ENCODE data around the gene TRIM27.

DNA sequence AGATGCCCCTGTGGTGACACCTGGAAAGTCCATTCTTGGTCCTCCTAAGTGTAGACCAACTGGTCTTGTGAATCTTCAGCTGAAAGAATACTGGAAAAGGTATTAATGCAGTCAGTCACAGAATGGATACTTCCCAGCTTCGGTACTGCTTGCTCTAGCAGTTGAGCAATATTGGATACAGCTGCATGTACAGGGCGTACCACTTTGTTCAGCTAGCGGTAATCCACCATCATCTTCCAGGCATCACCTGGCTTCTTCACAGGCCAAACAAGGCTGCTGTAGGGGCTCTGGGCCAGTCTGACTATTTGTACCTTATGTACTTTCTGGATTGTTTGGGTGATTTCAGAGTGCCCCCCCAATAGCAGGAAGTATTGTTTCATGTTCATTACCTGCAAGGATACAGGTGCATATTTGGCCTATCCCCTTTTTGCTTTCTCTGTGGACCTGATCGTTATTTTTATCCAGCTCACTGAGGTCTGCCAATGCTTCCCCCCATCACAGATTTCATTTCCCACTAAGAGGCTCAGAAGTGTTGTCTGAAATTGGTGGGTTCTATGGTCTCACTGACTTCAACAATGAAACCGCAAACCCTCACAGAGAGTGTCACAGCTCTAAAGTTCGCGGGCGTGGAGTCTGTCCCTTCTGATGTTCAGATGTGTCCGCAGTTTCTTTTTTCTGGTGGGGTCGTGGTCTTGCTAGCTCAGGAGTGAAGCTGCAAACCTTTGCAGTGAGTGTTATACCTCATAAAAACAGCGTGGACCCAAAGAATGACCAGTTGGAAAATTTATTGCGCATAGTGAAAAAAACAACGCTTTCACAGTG, 52.2 kb downstream of the TRIM27 start:
- TF ChIP-seq CHD2 (IDR thresholded peaks at IDR 0.05; ENCODE audit: borderline replicate concordance, low read depth, low read length) (no peak), NR2F1 (conservative IDR thresholded peaks at IDR 0.05) (no peak), ZSCAN29 (IDR thresholded peaks at IDR 0.05) (no peak), CTCF (IDR thresholded peaks at IDR 0.05 in 2 of 3, conservative IDR thresholded peaks at IDR 0.05 in 1 of 3; ENCODE audit: control insufficient read depth in 2 of 3, extremely low read depth in 1 of 3, insufficient read depth in 1 of 3, low read depth in 3 of 3, low read length in 3 of 3) (no peak), NFXL1 (IDR thresholded peaks at IDR 0.05; ENCODE audit: borderline replicate concordance) (no peak), BRCA1 (IDR thresholded peaks at IDR 0.05; ENCODE audit: low read depth, low read length) (no peak), KDM1A (IDR thresholded peaks at IDR 0.05; ENCODE audit: borderline replicate concordance) (no peak), TAF1 (IDR thresholded peaks at IDR 0.05; ENCODE audit: borderline replicate concordance, low read depth, low read length) (no peak)
- TF ChIP-seq, protein P1, sequence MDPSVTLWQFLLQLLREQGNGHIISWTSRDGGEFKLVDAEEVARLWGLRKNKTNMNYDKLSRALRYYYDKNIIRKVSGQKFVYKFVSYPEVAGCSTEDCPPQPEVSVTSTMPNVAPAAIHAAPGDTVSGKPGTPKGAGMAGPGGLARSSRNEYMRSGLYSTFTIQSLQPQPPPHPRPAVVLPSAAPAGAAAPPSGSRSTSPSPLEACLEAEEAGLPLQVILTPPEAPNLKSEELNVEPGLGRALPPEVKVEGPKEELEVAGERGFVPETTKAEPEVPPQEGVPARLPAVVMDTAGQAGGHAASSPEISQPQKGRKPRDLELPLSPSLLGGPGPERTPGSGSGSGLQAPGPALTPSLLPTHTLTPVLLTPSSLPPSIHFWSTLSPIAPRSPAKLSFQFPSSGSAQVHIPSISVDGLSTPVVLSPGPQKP (IDR thresholded peaks at IDR 0.05; ENCODE audit: low read depth, low read length): no peak
